ENCODE data around the gene SULT1A2.
"Not testable (repeated sequence)": the region's sequence is repeated elsewhere in the genome, so short reads cannot be mapped to it uniquely, and the experiment has no call there.

The SULT1A2 gene

DNA sequence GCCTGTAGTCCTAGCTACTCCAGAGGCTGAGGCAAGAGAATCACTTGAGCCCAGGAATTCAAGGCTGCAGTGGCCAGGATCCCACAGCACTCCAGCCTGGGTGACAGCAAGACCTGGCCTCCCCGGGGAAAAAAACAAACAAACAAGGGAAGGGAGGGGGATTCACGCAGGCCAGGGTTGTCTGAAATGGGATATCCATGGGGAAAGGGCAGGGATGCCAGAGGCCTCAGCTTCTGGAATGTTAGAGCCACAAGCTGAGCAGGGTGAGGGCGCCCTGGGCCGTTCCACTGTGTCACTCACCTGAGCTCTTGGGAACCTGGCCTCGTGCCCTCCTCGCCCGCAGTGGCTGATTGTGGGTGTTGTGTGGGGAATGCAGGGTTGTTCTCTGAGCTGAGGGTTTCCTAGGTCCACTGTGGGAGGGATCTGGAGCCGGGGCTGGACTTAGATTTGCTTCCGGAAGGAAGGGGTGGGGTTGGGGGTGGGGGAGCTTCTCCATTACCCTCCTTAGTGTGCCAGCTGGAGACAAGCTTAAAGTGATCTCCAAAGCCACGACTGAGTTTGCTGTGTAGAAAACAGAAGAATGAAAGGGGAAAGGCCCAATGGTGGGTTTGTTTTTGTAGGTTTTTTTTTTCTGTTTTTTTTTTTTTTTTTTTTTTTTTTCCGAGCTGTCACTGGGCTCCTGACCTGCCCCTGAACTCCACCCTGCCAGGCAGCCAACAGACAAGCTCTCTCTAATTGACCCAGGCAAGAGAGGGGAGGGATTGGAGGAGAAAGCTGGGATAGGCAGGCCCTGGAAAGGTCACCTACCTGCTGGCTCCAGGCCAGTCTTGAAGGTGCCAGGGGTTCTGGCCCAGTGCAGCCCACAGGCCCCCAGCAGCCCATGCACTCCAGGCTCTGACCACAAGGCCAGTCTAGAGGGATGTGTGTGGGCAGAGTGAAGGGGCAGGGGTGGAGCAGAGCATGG is 13.1 kb upstream of the SULT1A2 start, which contains the start of gene SULT1A1:
TSS of gene SULT1A1 (minus strand) at position 414 of the 964 bp plus-strand sequence. CDS start 1,189 bp downstream, outside the sequence.
- no peak for DNase-seq (ENCODE audit: low read depth in 3 of 3, low spot score in 1 of 3)

DNA sequence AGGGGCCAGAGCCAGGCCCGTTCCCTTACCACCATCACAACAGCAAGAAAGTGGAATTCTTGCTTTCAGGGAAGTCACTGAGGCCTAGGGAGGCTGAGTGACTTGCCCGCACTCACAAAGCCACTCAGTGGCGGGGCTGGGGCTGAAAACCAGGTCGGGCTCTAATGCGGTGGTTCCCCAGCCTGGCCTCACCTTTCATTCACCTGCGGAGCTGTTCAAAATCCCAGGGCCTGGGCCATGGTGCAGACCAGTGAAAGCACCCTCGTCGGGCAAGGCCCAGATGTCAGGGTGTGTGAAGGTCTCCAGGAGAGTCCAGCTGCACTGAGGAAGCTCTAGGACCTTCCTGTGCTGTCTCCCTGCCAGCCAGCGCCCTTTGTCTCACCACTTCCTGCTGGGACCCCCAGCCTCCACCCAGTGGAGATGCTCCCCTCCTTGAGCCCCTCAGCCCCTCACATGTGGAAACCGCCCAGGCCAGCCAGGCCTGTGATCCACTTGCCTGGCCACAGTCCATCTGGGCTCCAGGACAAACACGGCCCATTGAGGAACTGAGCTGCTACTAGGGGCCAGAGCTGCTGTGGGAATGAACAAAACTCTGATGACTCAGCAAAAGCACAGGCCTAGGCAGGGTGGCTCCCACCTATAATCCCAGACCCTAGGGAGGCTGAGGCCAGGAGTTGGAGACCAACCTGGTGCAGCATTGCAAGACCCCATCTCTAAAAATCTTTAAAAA is 12.2 kb upstream of the SULT1A2 start:
- not testable (repeated sequence) for DNase-seq (ENCODE audit: low read depth in 3 of 3, low spot score in 1 of 3)

DNA sequence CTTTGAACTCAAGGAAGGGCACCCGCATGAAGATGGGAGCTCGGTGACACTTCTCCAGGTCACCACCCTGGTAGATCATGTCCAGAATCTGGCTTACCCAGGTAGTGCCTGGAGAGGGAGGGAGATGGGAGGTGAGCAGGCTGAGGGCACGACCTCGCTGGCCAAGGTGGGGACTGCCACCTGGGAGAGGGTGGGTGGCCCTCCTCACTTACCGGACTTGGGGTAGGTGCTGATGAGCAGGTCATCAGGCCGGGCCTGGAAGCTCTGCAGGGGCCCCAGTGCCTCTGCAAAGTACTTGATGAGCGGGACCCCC is 11.6 kb upstream of the SULT1A2 start:
- DNase-seq (ENCODE audit: low read depth in 3 of 3, low spot score in 1 of 3) = not testable (repeated sequence)

DNA sequence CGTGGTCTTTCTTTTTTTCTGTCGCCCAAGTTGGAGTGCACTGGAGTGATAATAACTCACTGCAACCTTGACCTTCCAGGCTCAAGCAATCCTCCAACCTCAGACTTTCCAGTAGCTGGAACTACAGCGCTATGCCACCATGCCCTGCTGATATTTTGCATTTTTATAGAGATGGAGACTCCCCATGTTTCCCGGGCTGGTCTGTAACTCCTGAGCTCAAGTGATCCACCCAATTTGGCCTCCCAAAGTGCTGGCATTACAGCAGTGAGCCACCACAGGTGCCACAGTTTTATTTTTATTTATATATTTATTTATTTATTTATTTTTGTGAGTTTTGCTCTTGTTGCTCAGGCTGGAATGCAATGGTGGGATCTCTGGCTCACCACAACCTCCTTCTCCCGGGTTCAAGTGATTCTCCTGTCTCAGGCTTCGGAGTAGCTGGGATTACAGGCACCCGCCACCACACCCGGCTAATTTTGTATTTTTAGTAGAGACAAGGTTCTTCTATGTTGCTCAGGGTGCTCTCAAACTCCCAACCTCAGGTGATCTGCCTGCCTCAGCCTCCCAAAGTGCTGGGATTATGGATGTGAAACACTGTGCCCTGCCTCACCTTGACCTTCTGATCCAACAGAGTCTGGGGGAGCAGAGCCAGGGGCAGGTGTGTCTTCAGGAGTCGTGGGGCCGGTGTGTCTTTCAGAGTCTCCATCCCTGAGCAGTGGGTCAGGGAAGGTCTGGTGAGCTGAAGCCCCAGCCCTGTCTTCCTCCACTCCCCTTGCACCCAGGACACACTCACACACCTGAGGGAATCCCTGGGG is 11.0 kb upstream of the SULT1A2 start:
- DNase-seq (ENCODE audit: low read depth in 3 of 3, low spot score in 1 of 3) = not testable (repeated sequence)

DNA sequence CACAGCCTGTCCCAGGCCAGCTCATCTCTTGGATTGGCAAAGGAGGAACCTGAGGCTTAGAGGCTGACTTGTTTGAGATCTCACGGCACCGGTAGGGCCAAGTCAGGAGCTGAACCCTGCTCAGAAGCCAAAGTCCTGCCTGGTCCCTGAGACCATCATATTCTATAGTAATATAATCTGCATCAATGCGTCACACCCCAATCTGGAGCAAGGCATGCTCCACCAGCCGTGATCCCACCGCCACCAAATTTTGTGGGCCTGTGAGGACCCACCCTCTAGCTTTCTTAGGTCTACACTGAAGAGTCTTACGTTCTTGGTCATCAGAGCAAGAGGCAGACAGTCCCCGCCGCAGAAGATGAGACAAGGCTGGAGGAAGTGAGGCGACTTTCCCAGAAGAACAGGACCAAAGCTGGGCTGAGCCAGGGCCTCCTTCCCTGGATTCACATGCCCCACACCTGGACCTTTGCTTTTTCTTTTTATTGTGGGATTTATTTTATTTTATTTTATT is 10.3 kb upstream of the SULT1A2 start:
- DNase-seq (ENCODE audit: low read depth in 3 of 3, low spot score in 1 of 3) = no peak

DNA sequence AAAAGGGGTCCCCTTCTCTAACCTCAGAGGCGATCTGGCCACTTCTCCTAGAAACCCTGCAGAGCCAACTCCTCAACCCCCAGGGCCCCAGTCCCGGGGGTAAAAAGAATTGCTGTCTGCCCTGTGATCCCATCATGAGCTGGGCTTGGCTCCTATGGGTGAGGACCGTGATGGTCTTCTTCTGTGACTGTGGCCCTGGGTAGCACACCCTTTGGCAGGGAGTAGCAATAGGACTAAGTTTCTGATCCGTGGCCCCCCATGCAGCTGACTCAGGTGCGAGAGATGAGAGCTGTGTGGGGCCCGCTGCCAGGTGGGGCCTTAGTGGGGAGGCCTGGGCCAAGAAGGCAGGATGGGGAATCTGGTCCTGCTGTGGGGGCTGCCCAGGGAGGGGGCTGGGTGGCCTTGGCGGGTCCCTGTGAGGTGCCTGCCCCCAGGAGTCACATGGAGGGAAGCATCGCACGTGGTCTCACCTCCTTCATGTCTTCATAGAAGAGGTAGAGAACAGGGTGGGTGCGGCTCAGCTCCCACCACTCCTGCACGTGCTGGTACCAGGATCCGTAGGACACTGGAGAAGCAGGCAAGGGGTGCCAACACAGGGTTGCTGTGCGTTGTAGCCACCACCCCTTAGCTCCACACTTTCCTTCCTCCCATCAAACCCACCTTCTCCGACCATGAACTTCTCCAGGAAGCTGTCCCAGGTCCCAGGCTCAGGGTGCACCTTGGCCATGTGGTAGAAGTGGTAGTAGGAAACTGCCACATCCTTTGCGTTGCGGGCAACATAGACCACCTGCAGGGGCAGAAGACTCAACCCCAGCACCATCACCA is 9.7 kb upstream of the SULT1A2 start:
- no peak for DNase-seq (ENCODE audit: low read depth in 3 of 3, low spot score in 1 of 3)

DNA sequence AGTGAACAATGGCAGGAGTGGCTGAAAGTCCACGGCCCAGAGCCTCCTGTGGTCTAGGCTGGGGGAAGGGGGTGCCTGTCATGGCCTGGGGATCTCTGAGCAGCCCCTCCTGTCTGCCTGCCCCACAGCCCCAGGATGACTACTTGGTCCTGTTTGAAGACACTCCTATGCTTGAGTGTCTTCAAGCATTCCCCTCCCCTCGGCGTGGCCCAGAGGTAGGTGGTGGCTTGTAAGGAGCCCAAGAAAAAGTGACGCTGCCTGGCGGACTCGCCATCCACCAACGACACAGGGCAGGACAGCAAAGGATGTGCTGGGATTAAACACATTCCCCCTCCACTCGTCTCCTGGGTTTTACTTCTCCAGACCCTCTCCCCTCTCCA is 7.3 kb upstream of the SULT1A2 start:
- DNase-seq (ENCODE audit: low read depth in 3 of 3, low spot score in 1 of 3) = no peak

DNA sequence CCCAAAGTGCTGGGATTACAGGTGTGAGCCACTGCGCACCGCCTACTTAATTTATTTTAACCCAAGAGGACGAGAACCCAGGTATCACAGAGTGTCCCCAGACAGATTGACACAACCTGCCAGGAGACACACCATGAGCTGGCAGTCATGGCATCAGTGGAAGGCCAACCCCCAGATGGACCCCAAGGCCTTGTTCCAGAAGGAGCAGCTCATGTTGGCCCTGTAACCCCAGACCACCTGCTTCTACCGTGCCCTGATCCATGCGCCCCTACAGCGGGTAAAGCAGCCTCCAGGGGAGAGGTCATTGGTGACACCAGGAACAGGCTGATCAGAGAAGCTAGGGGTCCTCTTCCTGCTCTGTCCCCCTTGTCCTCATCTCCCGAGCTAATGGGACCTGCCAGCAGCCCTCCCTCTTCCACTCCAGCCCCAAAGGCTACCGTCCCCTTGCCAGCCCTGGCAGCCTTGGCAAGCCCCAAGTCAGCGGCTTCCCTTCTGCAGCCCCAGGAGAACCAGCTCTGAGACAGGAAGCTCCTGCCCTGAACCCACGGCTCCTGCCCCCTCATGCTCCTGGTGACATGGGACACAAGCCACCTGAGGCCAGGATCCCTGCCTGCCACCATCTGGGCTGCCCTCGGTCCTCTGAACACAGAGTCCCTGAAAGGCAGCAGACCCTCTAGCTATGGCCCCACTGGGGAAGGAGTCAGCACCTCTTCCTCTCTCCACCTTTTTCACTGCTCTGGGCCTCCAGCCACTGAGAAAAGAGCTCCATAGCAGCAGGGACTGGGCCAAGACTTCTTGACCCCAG is 6.7 kb upstream of the SULT1A2 start:
- no peak for DNase-seq (ENCODE audit: low read depth in 3 of 3, low spot score in 1 of 3)

DNA sequence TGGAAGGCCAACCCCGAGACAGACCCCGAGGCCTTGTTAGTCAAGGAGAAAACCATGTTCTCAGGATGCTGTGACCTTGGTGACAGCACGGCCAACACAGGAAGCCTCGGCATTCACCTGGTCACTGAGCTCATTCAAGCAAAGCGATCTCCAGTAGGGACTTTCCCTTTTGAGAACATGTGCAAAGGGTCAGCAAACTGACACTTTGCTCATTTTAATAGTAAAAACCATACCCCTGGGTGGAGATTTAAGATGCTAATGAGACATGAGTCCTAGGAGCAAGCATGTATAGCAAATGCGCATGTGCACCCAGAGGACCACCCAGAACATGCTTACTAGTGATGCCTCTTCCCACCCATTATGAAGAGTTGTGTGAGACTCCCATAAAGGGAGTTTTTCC is 5.7 kb upstream of the SULT1A2 start:
- DNase-seq (ENCODE audit: low read depth in 3 of 3, low spot score in 1 of 3) = no peak

DNA sequence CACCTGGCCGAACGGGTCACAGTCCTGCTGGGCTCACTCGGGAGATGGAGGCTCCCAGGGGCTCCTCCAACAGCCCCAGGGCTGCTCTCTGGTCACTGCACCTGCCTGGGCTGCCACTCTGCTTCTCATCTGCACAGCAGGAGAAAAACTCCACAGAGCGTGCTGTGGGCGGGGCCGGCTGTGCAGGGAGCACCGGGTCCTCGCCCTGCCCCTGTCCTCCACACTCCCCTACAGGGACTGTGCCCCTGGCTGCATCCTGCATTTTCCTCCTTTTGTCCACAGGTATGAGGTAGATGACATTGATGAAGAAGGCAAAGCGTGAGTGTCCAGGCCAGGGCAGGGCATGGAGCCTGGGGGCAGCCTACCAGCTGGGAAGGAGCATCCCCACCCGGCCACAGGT is 5.2 kb upstream of the SULT1A2 start:
- not testable (repeated sequence) for DNase-seq (ENCODE audit: low read depth in 3 of 3, low spot score in 1 of 3)

DNA sequence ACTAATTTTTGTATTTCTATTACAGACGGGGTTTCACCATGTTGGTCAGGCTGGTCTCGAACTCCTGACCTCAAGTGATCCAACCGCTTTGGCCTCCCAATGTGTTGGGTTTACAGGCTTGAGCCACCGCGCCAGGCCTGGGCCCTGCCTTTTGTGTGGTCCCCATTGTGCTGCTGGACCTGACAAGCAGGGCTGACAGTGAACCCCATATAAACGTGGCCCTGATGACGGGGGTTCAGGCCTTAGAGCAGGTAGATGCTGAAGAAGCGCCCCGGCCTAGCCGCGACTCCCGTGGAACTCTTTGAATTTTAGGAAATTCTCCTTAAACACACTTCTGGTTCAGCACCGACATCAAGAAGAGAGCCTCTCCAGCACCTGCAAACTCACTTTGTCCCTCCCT is 4.7 kb upstream of the SULT1A2 start:
- DNase-seq (ENCODE audit: low read depth in 3 of 3, low spot score in 1 of 3) = not testable (repeated sequence)

DNA sequence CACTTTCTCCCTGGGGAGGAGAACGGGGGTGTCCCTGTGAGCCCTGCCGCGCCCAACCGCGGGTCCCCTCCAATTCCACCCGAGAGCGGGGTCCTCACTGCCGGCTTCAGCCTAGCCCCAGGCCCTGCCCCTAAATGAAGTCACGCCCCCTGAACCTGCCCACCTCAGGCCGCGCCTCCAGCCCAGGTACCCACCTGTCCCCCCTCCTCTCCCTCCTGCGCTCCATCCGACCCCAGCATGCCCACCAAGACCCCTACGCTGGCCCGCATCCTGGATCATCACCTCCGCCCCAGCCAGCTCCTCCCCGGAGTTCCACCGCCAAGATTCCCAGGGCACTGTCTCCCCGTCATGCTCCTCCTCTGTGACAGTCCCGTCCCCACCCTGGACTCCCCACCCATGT is 4.1 kb upstream of the SULT1A2 start:
- DNase-seq (ENCODE audit: low read depth in 3 of 3, low spot score in 1 of 3) = not testable (repeated sequence)

DNA sequence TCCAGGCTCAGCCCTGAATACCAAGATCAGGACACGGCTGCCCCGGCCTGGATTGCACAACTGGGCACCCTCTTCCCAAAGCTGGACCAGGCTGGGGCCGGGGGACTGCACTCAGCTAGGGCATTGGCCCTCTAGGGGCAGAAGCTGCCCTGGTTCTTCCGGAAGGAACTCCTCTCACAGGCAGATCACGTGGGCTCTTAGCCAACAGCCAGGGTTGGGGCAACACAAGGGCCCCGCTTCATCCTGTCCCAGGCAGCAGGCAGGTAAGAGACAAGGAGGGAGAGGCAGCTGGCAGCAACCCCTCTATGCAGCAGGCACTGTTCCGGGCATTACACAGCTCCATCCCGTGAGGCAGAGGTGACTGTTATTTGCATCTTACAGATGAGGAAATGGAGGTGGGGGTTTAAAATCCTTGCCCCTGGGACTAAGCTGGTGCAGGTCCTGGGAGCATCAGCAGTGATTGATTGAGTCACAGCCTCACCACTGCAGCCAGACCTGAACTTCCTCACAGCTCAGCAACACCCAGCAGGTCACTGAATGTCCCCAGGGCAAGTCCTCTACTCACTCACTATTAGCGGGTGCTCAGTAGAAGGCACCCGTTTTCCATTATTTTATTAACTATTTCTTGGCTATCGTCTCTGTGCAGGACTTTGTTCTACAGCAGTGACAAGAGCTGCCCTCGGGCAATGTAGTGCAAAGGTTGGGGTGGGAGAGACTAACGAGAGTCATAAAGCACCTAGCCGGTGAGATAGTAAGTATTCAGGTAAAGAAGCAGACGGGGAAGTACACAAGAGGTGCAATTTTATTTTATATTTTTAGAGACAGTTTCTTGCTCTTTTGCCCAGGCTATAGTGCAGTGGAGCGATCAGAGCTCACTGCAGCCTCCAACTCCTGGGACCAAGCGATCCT is 2.8 kb upstream of the SULT1A2 start:
- not testable (repeated sequence) for DNase-seq (ENCODE audit: low read depth in 3 of 3, low spot score in 1 of 3)

DNA sequence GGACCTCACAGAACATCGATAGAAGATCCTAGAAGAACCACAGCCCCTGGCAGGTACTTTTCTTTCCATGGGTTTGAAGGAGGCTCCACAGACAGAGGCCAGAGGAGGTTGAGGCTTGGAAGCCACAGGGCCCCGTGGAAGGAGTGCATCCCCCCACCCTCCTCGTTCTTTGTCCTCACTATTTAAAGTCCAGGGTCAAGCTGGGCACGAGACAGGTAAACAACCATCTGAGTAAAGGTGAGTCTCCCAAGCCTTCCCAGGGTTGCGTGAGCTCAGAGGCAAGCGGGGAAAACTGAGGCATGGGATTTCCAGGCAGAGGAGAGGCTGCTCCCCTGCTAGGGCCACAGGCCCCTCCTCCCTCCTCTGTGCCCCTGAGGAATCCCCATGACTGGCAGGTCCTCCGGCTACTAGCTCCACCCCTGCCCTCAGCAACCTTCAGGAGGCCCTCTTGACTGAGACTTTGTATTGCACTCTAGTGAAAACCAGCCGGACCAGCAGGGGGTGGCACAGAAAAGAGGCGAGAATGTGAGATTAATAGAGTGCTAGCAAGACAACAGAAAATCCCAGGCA is 927 bp upstream of the SULT1A2 start:
- DNase-seq (ENCODE audit: low read depth in 3 of 3, low spot score in 1 of 3) = no peak

DNA sequence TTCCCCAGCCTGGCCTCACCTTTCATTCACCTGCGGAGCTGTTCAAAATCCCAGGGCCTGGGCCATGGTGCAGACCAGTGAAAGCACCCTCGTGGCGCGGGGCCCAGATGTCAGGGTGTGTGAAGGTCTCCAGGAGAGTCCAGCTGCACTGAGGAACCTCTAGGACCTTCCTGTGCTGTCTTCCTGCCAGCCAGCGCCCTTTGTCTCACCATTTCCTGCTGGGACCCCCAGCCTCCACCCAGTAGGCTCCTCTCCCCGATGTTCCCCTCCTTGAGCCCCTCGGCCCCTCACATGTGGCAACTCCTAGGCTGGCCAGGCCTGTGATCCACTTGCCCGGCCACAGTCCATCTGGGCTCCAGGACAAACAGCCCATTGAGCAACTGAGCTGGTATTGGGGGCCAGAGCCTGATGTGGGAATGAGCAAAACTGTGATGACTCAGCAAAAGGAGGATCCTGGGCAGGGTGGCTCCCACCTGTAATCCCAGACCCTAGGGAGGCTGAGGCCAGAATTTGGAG is 677 bp downstream of the SULT1A2 start:
- DNase-seq (ENCODE audit: low read depth in 3 of 3, low spot score in 1 of 3) = no peak

DNA sequence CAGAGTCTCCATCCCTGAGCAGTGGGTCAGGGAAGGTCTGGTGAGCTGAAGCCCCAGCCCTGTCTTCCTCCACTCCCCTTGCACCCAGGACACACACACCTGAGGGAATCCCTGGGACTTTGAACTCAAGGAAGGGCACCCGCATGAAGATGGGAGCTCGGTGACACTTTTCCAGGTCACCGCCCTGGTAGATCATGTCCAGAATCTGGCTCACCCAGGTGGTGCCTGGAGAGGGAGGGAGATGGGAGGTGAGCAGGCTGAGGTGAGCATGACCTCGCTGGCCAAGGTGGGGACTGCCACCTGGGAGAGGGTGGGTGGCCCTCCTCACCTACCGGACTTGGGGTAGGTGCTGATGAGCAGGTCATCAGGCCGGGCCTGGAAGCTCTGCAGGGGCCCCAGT is 1.4 kb downstream of the SULT1A2 start:
- DNase-seq (ENCODE audit: low read depth in 3 of 3, low spot score in 1 of 3) = not testable (repeated sequence)

DNA sequence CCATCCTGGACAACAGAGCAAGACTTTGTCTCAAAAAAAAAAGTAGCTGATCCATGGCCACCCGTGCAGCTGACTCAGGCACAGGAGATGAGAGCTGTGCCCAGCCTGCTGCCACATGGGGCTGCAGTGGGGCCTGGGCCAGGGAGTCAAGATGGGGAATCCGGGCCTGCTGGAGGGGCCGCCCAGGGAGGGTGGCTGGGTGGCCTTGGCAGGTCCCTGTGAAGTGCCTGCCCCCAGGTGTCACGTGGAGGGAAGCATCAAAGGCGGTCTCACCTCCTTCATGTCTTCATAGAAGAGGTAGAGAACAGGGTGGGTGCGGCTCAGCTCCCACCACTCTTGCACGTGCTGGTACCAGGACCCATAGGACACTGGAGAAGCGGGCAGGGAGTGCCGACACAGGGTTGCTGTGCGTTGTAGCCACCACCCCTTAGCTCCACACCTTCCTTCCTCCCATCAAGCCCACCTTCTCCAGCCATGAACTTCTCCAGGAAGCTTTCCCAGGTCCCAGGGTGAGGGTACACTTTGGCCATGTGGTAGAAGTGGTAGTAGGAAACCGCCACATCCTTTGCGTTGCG is 3.8 kb downstream of the SULT1A2 start:
- no peak for DNase-seq (ENCODE audit: low read depth in 3 of 3, low spot score in 1 of 3)

DNA sequence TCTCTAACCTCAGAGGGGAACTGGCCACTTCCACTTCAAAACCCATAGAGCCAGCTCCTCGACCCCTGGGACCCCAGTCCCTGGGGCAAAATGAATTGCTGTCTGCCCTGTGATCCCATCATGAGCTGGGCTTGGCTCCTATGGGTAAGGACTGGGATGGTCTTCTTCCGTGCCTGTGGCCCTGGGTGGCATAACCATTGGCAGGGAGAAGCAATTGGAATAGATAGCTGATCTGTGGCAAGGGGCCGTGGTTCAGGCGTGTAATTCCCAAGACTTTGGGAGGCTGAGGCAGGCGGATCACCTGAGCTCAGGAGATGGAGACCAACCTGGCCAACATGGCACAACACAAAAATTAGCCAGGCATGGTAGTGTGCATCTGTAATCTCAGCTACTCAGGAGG is 4.3 kb downstream of the SULT1A2 start:
- DNase-seq (ENCODE audit: low read depth in 3 of 3, low spot score in 1 of 3) = no peak
